Prostate gland (tissue), 2 donors: ENCODE measurements around the gene MPZL1.

Experiments used
- POLR2A ChIP-seq: fragments of 450-650 bp; IDR thresholded peaks from one replicate; pipeline ENCODE4 v1.6.1; 2016; ENCODE audit warnings: antibody characterized with exemption, mild to moderate bottlenecking
- POLR2AphosphoS5 ChIP-seq: sonication (generic); formaldehyde crosslinking; IDR thresholded peaks from one replicate; pipeline ENCODE4 v1.6.1; 2017; ENCODE audit warnings: antibody characterized with exemption
- TF ChIP-seq, protein P1 (sequence below), 4 experiments: fragments of 200-600 bp in 2 of 4; fragments of 450-650 bp in 2 of 4; sonication (generic) in 2 of 4; IDR thresholded peaks; 1 replicate in 3 of 4; 2 replicates in 1 of 4; pipeline ENCODE4 v1.5.1; 2016 to 2019; ENCODE audit warnings: antibody characterized with exemption in 4 of 4, mild to moderate bottlenecking in 2 of 4, moderate library complexity in 2 of 4

DNA sequence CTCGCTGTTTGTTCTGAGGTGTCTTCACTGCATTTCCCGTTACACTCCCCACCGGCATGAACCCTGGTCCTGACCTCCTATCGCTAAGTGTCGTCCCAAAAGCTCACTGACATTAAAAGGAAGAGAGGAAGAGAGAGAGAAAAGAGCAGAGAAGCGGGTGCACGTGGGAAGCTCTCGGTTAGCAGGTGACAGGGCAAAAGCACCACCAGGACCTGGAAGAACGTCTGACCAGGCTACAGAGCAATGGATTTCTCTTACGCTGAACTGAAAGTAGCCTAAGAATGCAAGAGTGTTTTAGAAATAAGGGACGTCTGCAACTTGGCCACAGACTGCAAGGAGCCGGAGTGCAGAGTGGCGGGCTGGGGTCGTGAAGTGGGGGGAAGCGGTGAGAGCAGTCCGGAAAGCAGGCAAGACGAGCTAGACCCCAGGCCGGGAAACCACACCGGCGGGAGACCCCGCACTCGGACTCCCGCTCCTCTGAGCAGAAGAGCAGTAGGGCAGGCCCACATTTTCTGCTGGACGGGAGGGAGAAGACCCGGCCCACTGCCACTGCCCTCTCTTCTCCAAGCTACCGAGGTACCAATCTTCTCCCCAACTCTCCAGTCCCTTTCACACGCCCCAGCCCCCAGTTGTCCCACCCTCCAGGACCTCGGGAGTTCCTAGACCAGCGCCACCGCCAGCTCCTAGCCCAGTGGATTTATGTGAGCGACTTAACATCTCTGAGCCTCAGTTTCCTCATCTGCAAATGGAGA lies 8.3 kb upstream of the MPZL1 start:
- TF ChIP-seq POLR2AphosphoS5, result no peak
- TF ChIP-seq, protein P1, sequence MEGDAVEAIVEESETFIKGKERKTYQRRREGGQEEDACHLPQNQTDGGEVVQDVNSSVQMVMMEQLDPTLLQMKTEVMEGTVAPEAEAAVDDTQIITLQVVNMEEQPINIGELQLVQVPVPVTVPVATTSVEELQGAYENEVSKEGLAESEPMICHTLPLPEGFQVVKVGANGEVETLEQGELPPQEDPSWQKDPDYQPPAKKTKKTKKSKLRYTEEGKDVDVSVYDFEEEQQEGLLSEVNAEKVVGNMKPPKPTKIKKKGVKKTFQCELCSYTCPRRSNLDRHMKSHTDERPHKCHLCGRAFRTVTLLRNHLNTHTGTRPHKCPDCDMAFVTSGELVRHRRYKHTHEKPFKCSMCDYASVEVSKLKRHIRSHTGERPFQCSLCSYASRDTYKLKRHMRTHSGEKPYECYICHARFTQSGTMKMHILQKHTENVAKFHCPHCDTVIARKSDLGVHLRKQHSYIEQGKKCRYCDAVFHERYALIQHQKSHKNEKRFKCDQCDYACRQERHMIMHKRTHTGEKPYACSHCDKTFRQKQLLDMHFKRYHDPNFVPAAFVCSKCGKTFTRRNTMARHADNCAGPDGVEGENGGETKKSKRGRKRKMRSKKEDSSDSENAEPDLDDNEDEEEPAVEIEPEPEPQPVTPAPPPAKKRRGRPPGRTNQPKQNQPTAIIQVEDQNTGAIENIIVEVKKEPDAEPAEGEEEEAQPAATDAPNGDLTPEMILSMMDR (IDR thresholded peaks at IDR 0.05), result no peak
- TF ChIP-seq POLR2A, result no peak
